ENCODE results near the gene NFAT5.

NFAT5 gene

GRCh38 chr16:69651217-69651616 lies 85.5 kb downstream of the NFAT5 start:
- no peak for DNase-seq

GRCh38 chr16:69654280-69654931 lies 88.6 kb downstream of the NFAT5 start:
- DNase-seq = no peak

DNA sequence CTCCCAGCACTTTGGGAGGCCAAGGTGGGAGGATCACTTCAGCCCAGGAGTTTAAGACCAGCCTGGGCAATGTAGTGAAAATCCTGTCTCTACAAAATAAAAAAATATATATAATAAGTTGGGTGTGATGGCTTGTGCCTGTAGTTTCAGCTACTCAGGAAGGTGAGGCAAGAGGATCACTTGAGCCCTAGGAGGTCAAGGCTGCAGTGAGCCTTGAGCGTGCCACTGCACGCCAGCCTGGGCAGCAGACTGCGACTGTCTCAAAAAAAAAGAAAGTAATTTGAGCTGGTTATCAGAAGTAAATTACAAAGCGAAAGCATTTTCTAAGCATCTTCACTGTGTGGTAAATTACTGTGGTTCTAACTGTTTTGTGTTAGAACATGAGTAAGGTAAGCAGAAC lies 94.4 kb downstream of the NFAT5 start:
- DNase-seq = no peak

GRCh38 chr16:69662901-69663300 lies 97.1 kb downstream of the NFAT5 start:
- DNase-seq = no peak

- DNase-seq = no peak
Observed at GRCh38 chr16:69663846-69664245, 98.1 kb downstream of the NFAT5 start.

GRCh38 chr16:69669577-69669976 lies 103.8 kb downstream of the NFAT5 start:
- no peak for DNase-seq

GRCh38 chr16:69672315-69672997 lies 106.7 kb downstream of the NFAT5 start:
- DNase-seq = no peak

DNA sequence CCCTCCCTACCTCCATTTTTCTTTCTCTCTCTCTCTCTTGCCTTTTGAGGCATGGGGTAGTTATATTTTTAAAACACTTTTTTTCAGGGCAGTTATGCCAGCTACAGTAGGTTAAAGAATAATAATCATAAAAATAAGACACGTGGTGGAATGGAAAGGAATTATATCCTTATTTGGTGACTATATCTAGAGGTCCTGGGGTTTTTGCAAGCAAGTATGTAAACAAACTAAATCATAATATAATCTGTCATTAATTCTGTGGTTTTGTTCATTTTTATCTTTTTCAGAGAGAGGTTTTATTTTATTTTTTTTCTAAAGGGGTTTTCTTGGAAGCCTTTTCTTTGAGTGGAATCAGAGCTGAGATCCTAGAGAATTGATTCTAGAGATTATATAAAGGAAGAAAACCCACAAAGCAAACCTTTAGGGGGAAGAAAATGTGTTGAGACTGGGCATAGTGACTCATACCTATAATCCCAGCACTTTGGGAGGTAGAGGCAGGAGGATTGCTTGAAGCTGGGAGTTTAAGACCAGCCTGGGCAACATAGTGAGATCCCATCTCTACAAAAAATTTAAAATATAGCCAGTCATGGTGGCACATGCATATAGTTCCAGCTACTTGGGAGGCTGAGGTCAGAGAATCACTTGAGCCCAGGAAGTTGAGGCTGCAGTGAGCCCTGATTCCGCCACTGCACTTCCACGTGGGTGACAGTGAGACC lies 107.4 kb downstream of the NFAT5 start:
- no peak for DNase-seq

DNA sequence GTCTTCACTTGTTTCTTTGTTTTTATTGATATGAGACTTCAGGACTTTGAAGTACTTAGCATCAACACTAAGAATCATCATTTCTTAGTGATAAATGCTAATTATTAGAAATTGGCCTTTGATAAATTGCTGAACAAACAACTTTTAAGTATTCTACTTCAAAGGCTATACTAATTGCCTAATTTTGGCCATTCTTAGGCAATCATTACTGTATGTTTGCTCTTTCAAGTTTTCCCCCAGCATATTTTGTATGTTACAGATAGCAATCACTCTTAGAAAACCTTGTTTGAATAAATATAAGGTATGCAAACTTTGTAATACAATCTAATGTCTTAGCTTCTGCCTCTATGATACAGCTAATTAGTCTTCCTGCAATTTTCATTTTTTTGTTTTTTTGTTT lies 114.6 kb downstream of the NFAT5 start:
- no peak for DNase-seq

GRCh38 chr16:69688589-69688988 lies 122.8 kb downstream of the NFAT5 start:
- DNase-seq = no peak

- DNase-seq = peak in 1 of 5 experiments; percentile 26
Observed at GRCh38 chr16:69691980-69692911, 126.5 kb downstream of the NFAT5 start.

DNA sequence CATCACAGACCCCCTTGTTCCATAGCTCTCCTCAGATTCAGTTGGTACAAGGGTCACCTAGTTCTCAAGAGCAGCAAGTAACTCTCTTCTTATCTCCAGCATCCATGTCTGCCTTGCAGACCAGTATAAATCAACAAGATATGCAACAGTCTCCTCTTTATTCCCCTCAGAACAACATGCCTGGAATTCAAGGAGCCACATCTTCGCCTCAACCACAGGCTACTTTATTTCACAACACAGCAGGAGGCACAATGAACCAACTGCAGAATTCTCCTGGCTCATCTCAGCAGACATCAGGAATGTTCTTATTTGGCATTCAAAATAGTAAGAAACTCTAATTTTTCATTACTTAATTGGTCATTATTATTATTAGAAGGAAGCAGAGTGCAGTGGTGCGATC lies 128.2 kb downstream of the NFAT5 start:
- DNase-seq = no peak

DNA sequence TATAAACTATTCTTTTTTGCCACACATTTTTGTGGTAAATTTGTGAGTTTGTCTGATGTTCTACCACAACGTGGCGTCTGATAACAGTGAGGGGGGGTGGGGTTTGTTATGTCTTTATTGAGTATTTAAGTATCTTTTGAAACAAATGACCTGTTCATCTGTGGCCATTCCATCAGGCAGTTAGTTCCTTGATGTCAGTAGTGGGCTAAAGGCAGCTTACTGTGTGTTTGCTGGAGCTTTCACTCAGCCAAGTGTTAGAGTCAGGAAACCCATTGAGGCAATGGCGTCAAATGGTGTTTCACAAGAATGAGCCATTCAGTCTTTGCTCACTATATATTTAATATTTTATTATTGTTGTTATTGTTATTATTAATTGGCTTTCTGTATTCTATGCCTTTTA lies 132.6 kb downstream of the NFAT5 start:
- no peak for DNase-seq

DNA sequence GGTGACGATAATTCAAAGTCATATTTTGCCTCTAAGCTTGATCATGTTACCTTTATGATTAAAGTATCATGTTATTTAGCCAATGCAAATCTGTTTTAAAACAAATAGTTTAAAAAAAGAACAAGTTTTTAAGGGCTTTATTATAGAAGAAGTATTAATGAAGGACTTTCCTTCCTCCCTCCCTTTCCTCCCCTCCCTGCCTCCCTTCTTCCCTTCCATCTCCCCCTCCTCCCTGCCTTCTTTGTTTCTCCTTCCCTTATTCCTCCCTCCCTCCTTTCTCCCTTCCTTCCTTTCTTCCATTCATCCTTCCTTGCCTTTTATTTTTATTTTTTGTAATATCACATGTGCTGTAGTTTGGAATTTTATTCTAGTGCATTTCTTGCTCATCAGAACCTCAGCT lies 134.1 kb downstream of the NFAT5 start:
- no peak for DNase-seq

- DNase-seq = no peak
Observed at GRCh38 chr16:69701452-69701851, 135.7 kb downstream of the NFAT5 start.

DNA sequence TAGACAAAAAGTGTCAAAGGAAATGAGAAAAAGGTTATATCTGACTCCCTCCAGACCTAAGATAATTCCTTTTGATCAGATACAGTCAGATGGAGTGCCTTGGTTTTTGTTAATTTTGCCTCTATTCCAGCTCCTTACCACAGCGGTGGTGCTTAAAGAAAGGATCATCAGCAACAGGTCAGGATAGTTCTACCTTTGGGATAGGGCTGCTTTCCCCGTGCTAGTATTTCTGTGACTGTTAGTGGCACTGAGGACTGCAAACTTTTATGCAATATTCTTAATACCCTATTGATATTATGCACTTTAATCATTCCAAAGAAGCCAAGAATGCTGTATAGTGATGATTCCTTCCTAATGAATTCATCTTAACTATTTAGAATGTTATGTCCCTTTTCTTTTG lies 136.1 kb downstream of the NFAT5 start:
- no peak for DNase-seq

DNA sequence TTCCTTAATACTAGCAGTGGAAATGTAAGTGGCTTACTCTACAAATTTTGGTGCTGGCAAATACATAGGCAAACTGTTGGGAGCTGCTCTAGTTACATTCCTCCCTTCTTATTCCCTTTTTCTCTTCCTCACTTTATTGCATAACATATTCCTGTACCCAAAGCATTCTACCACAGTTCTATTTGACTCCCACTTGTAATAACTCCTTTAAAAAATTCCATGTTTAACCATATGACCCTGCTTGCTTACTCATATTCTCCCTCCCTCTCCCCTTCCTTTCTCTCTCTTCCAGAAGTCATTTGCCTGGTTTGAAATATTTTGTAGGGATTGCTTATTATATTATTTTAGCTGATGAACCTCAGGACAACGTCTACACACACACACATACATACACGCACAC lies 137.9 kb downstream of the NFAT5 start:
- DNase-seq = no peak

DNA sequence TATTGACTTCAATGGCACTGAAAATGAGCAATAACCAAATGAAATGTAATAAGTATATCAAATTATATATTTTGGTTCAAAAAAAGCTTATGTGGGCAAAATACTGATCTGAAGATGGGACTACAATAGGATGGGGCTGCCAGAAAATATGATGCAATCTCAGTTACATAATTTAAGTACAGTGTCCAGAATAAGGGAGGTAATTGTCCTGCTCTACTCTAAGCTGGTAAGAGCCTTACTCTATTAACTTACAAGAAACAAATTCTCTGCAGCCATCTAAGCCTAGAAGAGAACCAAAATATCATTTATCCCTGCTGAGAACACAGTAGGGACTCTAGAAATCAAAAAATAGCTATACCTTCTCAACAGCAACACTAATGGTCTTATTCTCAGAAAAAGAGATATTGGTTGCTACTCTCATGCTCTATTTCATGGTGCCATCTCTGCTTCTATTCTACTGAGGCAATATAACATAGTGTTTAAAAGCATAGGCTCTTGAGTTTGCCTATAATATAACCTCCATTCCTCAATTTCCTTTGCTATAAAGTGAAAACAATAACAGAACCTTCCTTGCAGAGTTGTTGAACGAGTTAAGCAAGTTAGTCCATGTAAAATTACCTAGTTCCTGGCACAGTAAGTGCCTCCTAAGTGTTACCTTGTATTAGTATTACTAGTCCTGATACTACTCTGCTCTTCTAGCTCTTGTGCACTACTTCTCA lies 140.6 kb downstream of the NFAT5 start:
- no peak for DNase-seq

DNA sequence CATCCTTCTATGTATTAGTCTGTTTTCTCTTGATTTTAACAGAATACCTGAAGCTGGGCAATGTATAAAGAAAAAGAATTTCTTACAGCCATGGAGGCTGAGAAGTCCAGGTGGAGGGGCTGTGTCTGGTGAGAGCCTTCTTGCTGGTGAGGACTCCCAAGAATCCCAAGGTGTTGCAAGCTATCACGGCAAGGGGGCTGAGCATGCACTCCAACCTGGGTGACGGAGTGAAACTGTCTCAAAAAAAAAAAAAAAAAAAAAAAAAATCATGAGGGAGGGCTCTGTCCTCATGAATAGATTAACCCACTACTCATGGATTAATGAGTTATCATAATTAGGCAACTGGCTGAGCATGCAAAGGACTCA lies 141.2 kb downstream of the NFAT5 start:
- no peak for DNase-seq

- no peak for DNase-seq
Observed at GRCh38 chr16:69707920-69708683, 142.3 kb downstream of the NFAT5 start.

DNA sequence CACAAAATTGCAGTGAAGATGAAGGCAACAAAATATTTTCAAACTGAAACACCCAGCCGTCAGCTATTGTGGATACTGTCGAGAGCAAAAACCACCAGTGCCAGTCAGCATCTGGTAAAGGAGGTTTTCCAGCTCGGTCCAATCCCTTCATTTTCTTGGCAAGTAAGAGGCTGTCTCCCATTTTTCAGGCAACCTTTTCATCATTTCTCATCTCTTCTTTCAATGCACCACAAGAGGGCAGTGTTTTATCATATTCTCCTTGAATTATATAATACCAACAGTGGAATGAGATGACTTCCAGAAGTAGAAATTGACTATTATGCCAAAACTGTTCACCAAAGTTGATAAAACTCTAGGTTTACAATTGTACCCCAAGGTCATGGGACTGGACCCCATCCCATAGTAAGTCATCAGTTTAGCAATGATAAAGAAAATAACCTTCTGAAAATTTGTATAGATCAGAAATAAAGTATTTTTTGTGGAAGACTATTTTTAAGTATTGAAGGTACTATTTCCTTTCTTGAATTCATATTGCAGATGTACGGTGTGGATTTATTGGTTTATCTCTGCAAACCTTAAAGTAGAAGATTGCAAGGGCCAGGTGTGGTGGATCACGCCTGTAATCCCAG lies 143.8 kb downstream of the NFAT5 start:
- peak in 2 of 5 experiments; percentile 30 to 58 for DNase-seq

All from T-helper 2 cell (primary cell).